CD4-positive, alpha-beta T cell treated with Interleukin-6 at 100 ng/mL for 8 hours (primary cell): ENCODE measurements around the gene SLC39A6.
"Not testable (repeated sequence)": the region's sequence is repeated elsewhere in the genome, so short reads cannot be mapped to it uniquely, and the experiment has no call there.

Experiments
- DNase-seq: peaks from one replicate; pipeline ENCODE4 v3.0.0-alpha.2; 2020; ENCODE audit warnings: mixed read lengths, low spot score

Gene SLC39A6

GRCh38 chr18:36132756-36133155, 3.6 kb upstream of the SLC39A6 start:
- no peak for DNase-seq

DNA sequence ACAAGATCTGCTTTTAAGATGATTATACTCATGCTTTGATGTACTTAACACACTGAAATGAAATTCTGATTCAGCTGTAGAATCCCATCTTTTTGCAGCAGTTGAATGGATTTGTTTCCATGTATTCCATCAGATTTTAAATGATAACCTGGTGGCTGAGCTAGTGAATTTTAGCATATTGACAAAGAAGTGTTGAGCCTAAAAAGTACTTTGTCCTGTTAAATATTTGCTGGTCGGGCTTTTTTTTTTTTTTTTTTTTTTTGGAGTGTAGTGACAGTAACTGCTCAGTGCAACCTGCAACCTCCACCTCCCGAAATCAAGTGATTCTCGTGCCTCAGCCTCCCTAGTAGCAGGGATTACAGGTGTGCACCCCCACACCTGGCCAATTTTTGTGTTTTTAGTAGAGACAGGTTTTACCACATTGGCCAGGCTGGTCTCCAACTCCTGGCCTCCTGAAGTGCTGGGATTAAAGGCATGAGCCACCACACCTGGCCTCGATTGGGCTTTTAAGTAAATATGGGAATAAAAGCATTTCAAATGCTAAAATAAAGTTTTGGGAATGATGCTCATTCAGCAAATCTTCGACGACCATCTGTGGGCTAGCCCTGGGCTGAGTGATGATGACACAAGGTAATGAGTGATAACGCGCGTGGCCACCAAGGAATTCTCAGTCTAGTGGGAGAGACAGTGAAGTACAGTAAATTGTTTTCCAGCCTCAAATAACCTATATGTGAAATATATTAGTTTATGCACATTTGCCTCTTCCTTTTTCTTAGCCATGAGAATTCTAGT, 2.7 kb upstream of the SLC39A6 start:
- no peak for DNase-seq

DNA sequence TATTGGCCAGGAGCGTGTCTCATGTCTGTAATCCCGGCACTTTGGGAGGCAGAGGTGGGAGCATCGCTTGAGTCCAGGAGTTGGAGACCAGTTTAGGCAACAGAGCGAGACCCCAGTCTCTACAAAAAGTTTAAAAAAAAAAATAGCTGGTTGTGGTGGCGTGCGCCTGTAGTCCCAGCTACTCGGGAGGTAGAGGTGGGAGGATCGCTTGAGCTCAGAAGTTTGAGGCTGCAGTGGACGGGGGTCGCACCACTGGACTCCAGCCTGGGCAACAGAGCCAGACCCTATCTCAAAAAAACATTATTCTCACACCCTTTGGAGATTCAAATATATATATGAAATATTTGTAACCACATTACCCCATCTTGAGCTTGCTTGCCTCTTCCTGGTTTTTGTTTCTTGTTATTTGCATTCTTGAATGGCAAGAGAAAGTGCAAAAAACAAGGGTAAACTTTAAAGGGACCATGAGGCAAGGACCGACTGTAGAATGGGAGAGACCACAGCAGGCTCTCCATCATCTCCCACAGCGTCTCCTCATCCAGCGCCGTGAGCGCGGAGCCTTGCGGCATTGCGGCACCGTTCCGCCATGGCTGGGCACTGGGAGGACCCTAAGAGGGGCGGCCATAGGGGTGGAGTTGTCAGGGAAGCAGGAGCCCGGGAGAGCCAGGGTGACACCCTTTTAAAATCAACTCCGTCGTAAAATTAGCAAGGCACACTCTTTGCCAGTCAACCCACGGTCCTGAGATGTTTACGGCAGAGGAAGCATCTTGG, 1.9 kb upstream of the SLC39A6 start:
- DNase-seq, result no peak

- no peak for DNase-seq
Observed at GRCh38 chr18:36130039-36130831, 1.1 kb upstream of the SLC39A6 start.

- DNase-seq, result no peak
Observed at GRCh38 chr18:36128907-36129299, 237 bp downstream of the SLC39A6 start.

GRCh38 chr18:36128530-36128870, 640 bp downstream of the SLC39A6 start:
- DNase-seq, result no peak

GRCh38 chr18:36127836-36128529, 1.2 kb downstream of the SLC39A6 start:
- DNase-seq, result no peak

DNA sequence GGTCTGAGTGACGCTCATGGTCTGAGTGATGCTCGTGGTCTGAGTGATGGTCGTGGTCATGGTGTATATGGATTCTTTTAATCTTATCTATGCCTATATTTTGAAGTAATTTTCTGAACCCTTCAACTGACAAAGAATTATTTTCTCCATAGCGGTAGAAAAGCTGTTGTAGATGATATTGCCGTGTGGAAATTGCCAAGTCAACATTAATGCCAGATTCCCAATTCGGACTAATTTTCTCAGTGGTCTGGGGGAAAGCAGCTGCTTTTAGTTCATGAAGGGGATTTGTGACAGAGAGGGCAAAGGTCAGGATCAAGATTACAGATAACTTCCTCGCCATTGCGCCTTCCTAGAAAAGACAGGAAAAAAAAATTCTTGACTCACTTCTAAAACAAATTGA, 2.5 kb downstream of the SLC39A6 start:
- DNase-seq, result no peak

- DNase-seq, result no peak
Observed at GRCh38 chr18:36124841-36125240, 4.3 kb downstream of the SLC39A6 start.

- no peak for DNase-seq
Observed at GRCh38 chr18:36120297-36120696, 8.8 kb downstream of the SLC39A6 start.

DNA sequence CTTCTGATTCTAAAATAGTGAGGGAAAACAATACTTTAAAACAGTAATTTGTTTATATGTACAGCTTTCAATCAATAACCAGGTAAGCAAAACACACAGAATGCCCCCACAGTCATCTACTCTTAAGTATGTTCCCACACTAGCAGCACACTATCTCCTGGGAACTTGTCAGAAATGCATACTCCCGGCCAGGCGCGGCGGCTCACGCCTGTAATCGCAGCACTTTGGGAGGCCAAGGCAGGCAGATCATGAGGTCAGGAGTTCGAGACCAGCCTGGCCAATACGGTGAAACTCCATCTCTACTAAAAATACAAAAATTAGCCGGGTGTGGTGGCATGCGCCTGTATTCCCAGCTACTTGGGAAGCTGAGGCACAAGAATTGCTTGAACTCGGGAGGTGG, 12.4 kb downstream of the SLC39A6 start:
- not testable (repeated sequence) for DNase-seq

- DNase-seq, result no peak
Observed at GRCh38 chr18:36114738-36115137, 14.4 kb downstream of the SLC39A6 start.

GRCh38 chr18:36114251-36114650, 14.9 kb downstream of the SLC39A6 start:
- no peak for DNase-seq

DNA sequence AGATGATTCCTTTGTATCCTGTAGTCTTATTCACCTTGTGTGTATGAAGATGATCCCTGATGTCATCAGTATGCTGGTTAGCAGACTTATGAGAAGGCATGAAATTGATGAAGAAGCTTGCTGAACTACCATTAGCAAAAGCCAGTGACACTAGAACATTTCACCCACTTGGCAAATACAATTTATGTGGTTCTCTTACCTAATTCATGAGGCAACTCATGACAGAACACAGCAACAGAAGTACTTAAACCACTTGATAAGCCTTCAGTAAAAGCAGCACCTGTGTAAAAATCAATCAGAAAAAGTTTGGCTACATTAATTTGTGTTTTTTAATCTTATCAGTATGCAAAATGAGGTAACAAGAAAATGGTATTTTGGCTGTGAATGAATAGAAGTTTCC, 16.8 kb downstream of the SLC39A6 start:
- no peak for DNase-seq

GRCh38 chr18:36109737-36110136, 19.4 kb downstream of the SLC39A6 start:
- no peak for DNase-seq

- DNase-seq, result no peak
Observed at GRCh38 chr18:36108601-36109000, 20.5 kb downstream of the SLC39A6 start.

DNA sequence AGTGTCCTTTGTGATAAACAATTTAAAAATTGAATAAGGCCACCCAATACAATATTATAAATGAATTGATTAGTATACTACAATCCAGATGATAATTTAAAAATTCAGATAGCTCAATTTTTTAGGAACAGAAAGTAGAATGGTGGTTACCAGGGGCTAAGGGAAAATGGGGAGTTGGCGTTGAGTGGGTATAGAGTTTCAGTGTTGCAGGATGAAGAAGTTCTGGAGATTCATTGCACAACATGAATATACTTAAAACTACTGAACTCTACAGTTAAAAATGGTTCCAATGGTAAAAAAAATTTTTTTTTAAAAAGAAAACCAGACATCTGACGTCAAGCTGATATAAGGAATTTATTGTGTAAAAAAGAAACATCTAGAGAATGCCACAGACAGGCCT, 20.9 kb downstream of the SLC39A6 start:
- DNase-seq, result no peak

GRCh38 chr18:36107477-36107876, 21.7 kb downstream of the SLC39A6 start:
- DNase-seq, result no peak

DNA sequence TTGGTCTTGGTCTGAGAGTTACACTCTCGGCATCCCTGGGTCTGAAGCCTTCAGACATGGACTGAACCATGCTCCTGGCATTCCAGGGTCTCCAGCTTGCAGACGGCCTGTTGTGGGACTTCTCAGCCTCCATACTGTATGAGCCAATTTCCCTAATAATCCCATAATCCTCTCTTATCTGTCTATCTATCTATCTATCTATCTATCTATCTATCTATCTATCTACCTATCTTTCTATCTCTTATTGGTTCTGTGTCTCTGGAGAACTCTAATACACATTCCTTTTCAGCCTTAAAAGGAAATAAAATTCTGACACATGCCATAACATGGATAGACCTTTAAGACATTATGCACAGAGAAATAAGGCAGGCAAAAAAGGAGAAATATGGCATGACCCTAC, 24.4 kb downstream of the SLC39A6 start:
- no peak for DNase-seq

GRCh38 chr18:36101943-36102342, 27.2 kb downstream of the SLC39A6 start:
- no peak for DNase-seq

- no peak for DNase-seq
Observed at GRCh38 chr18:36099311-36099710, 29.8 kb downstream of the SLC39A6 start.

- no peak for DNase-seq
Observed at GRCh38 chr18:36096955-36097354, 32.2 kb downstream of the SLC39A6 start.
